ENCODE results near the gene ELMO1. TPM values are rescaled to one million over a fixed set of nuclear protein-coding genes. Genes with fewer than 3 reads are reported as not detected.

The ELMO1 gene
- total RNA-seq, 2 experiments from 2014 or later = 101 TPM

- ATAC-seq = peak; percentile 70
- Mint-ChIP-seq H3K27me3 (no peaks in the 10 kb centered on the region), H3K9me3 (ENCODE audit: low read depth) (peaks cover 4% of the 10 kb centered on the region), H3K27ac (peak overlapping the region; percentile 78), H3K4me3 (peak overlapping the region; percentile 68), H3K36me3 (peaks cover 9% of the 10 kb centered on the region), H3K4me1 (peaks cover 37% of the 10 kb centered on the region)
- no peak for DNase-seq
- CTCF ChIA-PET = no interaction called here
Observed at GRCh38 chr7:37408291-37409228, 40.1 kb downstream of the ELMO1 start.

- no peak overlapping the region for H3K4me3 Mint-ChIP-seq
- H3K9me3 Mint-ChIP-seq (ENCODE audit: low read depth) = peaks cover 5% of the 10 kb centered on the region
- H3K27me3 Mint-ChIP-seq = no peaks in the 10 kb centered on the region
- DNase-seq (no peak), ATAC-seq (no peak)
- peaks cover 15% of the 10 kb centered on the region for H3K36me3 Mint-ChIP-seq
- no peak overlapping the region for H3K27ac Mint-ChIP-seq
- H3K4me1 Mint-ChIP-seq = peaks cover 26% of the 10 kb centered on the region
- CTCF ChIA-PET = no interaction called here
Observed at GRCh38 chr7:37405603-37406122, 43.0 kb downstream of the ELMO1 start.

GRCh38 chr7:37405128-37405527 is 43.5 kb downstream of the ELMO1 start:
- ATAC-seq (no peak), DNase-seq (no peak)
- CTCF ChIA-PET = no interaction called here
- Mint-ChIP-seq H3K4me1 (peaks cover 21% of the 10 kb centered on the region), H3K27ac (no peak overlapping the region), H3K9me3 (ENCODE audit: low read depth) (peaks cover 5% of the 10 kb centered on the region), H3K27me3 (no peaks in the 10 kb centered on the region), H3K36me3 (peaks cover 15% of the 10 kb centered on the region), H3K4me3 (no peak overlapping the region)

GRCh38 chr7:37399876-37400421 is 48.7 kb downstream of the ELMO1 start:
- no peak for ATAC-seq
- no peak for DNase-seq
- H3K27ac Mint-ChIP-seq = no peak overlapping the region
- CTCF ChIA-PET = no interaction called here
- H3K4me3 Mint-ChIP-seq = no peak overlapping the region
- peaks cover 6% of the 10 kb centered on the region for H3K4me1 Mint-ChIP-seq
- no peaks in the 10 kb centered on the region for H3K27me3 Mint-ChIP-seq
- H3K9me3 Mint-ChIP-seq (ENCODE audit: low read depth) = peaks cover 5% of the 10 kb centered on the region
- peaks cover 15% of the 10 kb centered on the region for H3K36me3 Mint-ChIP-seq

- no peak for DNase-seq
- H3K4me1 Mint-ChIP-seq = peaks cover 6% of the 10 kb centered on the region
Observed at GRCh38 chr7:37398403-37398802, 50.3 kb downstream of the ELMO1 start.

GRCh38 chr7:37395618-37396259 is 52.9 kb downstream of the ELMO1 start:
- Mint-ChIP-seq H3K27ac (peak overlapping the region; percentile 30), H3K4me3 (no peak overlapping the region), H3K27me3 (no peaks in the 10 kb centered on the region), H3K36me3 (no peaks in the 10 kb centered on the region), H3K4me1 (peaks cover 6% of the 10 kb centered on the region), H3K9me3 (ENCODE audit: low read depth) (no peaks in the 10 kb centered on the region)
- CTCF ChIA-PET = no interaction called here
- DNase-seq (no peak), ATAC-seq (no peak)

More at GRCh38 chr7:37398403-37398802, 50.3 kb downstream of the ELMO1 start:
- H3K9me3 Mint-ChIP-seq (ENCODE audit: low read depth) = peaks cover 5% of the 10 kb centered on the region
- CTCF ChIA-PET = no interaction called here
- H3K27me3 Mint-ChIP-seq = no peaks in the 10 kb centered on the region
- no peak overlapping the region for H3K4me3 Mint-ChIP-seq
- no peak for ATAC-seq
- H3K27ac Mint-ChIP-seq = no peak overlapping the region
- H3K36me3 Mint-ChIP-seq = peaks cover 15% of the 10 kb centered on the region

- no peak overlapping the region for H3K27ac Mint-ChIP-seq
Observed at GRCh38 chr7:37394158-37394557, 54.5 kb downstream of the ELMO1 start.

GRCh38 chr7:37393476-37393875 is 55.2 kb downstream of the ELMO1 start:
- CTCF ChIA-PET = no interaction called here
- ATAC-seq = no peak

More at GRCh38 chr7:37394158-37394557, 54.5 kb downstream of the ELMO1 start:
- Mint-ChIP-seq H3K36me3 (no peaks in the 10 kb centered on the region), H3K4me1 (peaks cover 6% of the 10 kb centered on the region), H3K4me3 (no peak overlapping the region), H3K9me3 (ENCODE audit: low read depth) (no peaks in the 10 kb centered on the region), H3K27me3 (no peaks in the 10 kb centered on the region)
- CTCF ChIA-PET = no interaction called here
- ATAC-seq = no peak
- no peak for DNase-seq

GRCh38 chr7:37392673-37393017 is 56.0 kb downstream of the ELMO1 start:
- DNase-seq (no peak), ATAC-seq (no peak)
- Mint-ChIP-seq H3K4me1 (peaks cover 6% of the 10 kb centered on the region), H3K27me3 (no peaks in the 10 kb centered on the region), H3K9me3 (ENCODE audit: low read depth) (no peaks in the 10 kb centered on the region), H3K36me3 (no peaks in the 10 kb centered on the region), H3K27ac (no peak overlapping the region), H3K4me3 (no peak overlapping the region)
- CTCF ChIA-PET = no interaction called here

More at GRCh38 chr7:37393476-37393875, 55.2 kb downstream of the ELMO1 start:
- Mint-ChIP-seq H3K27ac (no peak overlapping the region), H3K4me1 (peaks cover 6% of the 10 kb centered on the region), H3K4me3 (no peak overlapping the region), H3K36me3 (no peaks in the 10 kb centered on the region), H3K27me3 (no peaks in the 10 kb centered on the region), H3K9me3 (ENCODE audit: low read depth) (no peaks in the 10 kb centered on the region)
- DNase-seq = no peak

GRCh38 chr7:37391791-37392672 is 56.6 kb downstream of the ELMO1 start:
- H3K27me3 Mint-ChIP-seq = no peaks in the 10 kb centered on the region
- no peaks in the 10 kb centered on the region for H3K36me3 Mint-ChIP-seq
- H3K4me1 Mint-ChIP-seq = peaks cover 6% of the 10 kb centered on the region
- no peak for ATAC-seq
- CTCF ChIA-PET = no interaction called here
- DNase-seq = no peak
- no peaks in the 10 kb centered on the region for H3K9me3 Mint-ChIP-seq (ENCODE audit: low read depth)
- H3K27ac Mint-ChIP-seq = no peak overlapping the region
- no peak overlapping the region for H3K4me3 Mint-ChIP-seq

GRCh38 chr7:37390114-37390513 is 58.5 kb downstream of the ELMO1 start:
- H3K36me3 Mint-ChIP-seq = no peaks in the 10 kb centered on the region
- no peaks in the 10 kb centered on the region for H3K27me3 Mint-ChIP-seq
- ATAC-seq (no peak), DNase-seq (no peak)
- H3K27ac Mint-ChIP-seq = no peak overlapping the region
- CTCF ChIA-PET = no interaction called here
- H3K9me3 Mint-ChIP-seq (ENCODE audit: low read depth) = no peaks in the 10 kb centered on the region
- no peak overlapping the region for H3K4me3 Mint-ChIP-seq
- H3K4me1 Mint-ChIP-seq = no peaks in the 10 kb centered on the region

- CTCF ChIA-PET = no interaction called here
- Mint-ChIP-seq H3K4me1 (no peaks in the 10 kb centered on the region), H3K36me3 (no peaks in the 10 kb centered on the region), H3K27ac (no peak overlapping the region), H3K9me3 (ENCODE audit: low read depth) (no peaks in the 10 kb centered on the region), H3K4me3 (no peak overlapping the region), H3K27me3 (no peaks in the 10 kb centered on the region)
- DNase-seq (no peak), ATAC-seq (no peak)
Observed at GRCh38 chr7:37388811-37389210, 59.9 kb downstream of the ELMO1 start.

GRCh38 chr7:37385787-37386186 is 62.9 kb downstream of the ELMO1 start:
- Mint-ChIP-seq H3K4me3 (no peak overlapping the region), H3K9me3 (ENCODE audit: low read depth) (no peaks in the 10 kb centered on the region), H3K36me3 (no peaks in the 10 kb centered on the region), H3K27me3 (no peaks in the 10 kb centered on the region), H3K27ac (no peak overlapping the region), H3K4me1 (no peaks in the 10 kb centered on the region)
- CTCF ChIA-PET = no interaction called here
- no peak for DNase-seq
- ATAC-seq = no peak

Measured in activated CD8-positive, alpha-beta memory T cell treated with anti-CD3 and anti-CD28 coated beads, Interleukin-2, amount 10 ng/mL, durations not matched to agents 7 days and 5 days (primary cell).